Stimulated activated CD8-positive, alpha-beta memory T cell treated with anti-CD3 and anti-CD28 coated beads, Interleukin-12 subunit alpha, Interleukin-12 subunit beta, amount 100 ng/mL, for 4 hours (primary cell): ENCODE data around the gene COL8A1.
"Not testable (repeated sequence)": the region's sequence is repeated elsewhere in the genome, so short reads cannot be mapped to it uniquely, and the experiment has no call there.

ENCODE experiments used
- DNase-seq: peaks from one replicate; pipeline ENCODE4 v3.0.0-alpha.2; 2020; ENCODE audit warnings: low read depth

The COL8A1 gene

GRCh38 chr3:99710094-99710493 lies 71.7 kb downstream of the COL8A1 start:
- no peak for DNase-seq

GRCh38 chr3:99711351-99711750 lies 73.0 kb downstream of the COL8A1 start:
- no peak for DNase-seq

GRCh38 chr3:99712291-99712954 lies 74.0 kb downstream of the COL8A1 start:
- DNase-seq: no peak

- no peak for DNase-seq
Observed at GRCh38 chr3:99713440-99713839, 75.0 kb downstream of the COL8A1 start.

GRCh38 chr3:99714146-99714545 lies 75.8 kb downstream of the COL8A1 start:
- DNase-seq: no peak

GRCh38 chr3:99714575-99714974 lies 76.2 kb downstream of the COL8A1 start:
- no peak for DNase-seq

GRCh38 chr3:99716463-99716995 lies 78.1 kb downstream of the COL8A1 start:
- DNase-seq: no peak

GRCh38 chr3:99720985-99721632 lies 82.7 kb downstream of the COL8A1 start:
- DNase-seq: no peak

GRCh38 chr3:99721633-99722007 lies 83.2 kb downstream of the COL8A1 start:
- no peak for DNase-seq

- no peak for DNase-seq
Observed at GRCh38 chr3:99724276-99724675, 85.9 kb downstream of the COL8A1 start.

- DNase-seq: no peak
Observed at GRCh38 chr3:99730870-99731269, 92.5 kb downstream of the COL8A1 start.

- DNase-seq: no peak
Observed at GRCh38 chr3:99731499-99731898, 93.1 kb downstream of the COL8A1 start.

- not testable (repeated sequence) for DNase-seq
Observed at GRCh38 chr3:99740371-99740770, 102.0 kb downstream of the COL8A1 start.

GRCh38 chr3:99741588-99741987 lies 103.2 kb downstream of the COL8A1 start:
- DNase-seq: no peak

- no peak for DNase-seq
Observed at GRCh38 chr3:99747915-99748314, 109.5 kb downstream of the COL8A1 start.

GRCh38 chr3:99751649-99752048 lies 113.3 kb downstream of the COL8A1 start:
- DNase-seq: no peak

GRCh38 chr3:99753268-99753975 lies 115.0 kb downstream of the COL8A1 start:
- no peak for DNase-seq

- DNase-seq: no peak
Observed at GRCh38 chr3:99755831-99756230, 117.4 kb downstream of the COL8A1 start.

- no peak for DNase-seq
Observed at GRCh38 chr3:99757966-99758365, 119.6 kb downstream of the COL8A1 start.

GRCh38 chr3:99758502-99759177 lies 120.2 kb downstream of the COL8A1 start:
- no peak for DNase-seq

- DNase-seq: no peak
Observed at GRCh38 chr3:99760031-99760430, 121.6 kb downstream of the COL8A1 start.

- DNase-seq: no peak
Observed at GRCh38 chr3:99760629-99761028, 122.2 kb downstream of the COL8A1 start.
